Measurements from ENCODE around the gene C19orf25. TPM values are rescaled to one million over a fixed set of nuclear protein-coding genes. Genes with fewer than 3 reads are reported as not detected.

Gene C19orf25
- total and polyA plus RNA-seq, 8 donors = 17.7 to 32.2 (median 24.7) TPM

GRCh38 chr19:1495799-1496713, 17.0 kb upstream of the C19orf25 start:
- intact Hi-C loops (cut with DNase I) = no loop called here
- peaks cover 0 to 64% of the 10 kb centered on the region in 2 donors for H3K27me3 ChIP-seq
- no peak for TF ChIP-seq CTCF (IDR thresholded peaks at IDR 0.05)
- H3K9me3 ChIP-seq = no peaks in the 10 kb centered on the region
- H3K4me3 ChIP-seq = no peak overlapping the region
- H3K36me3 ChIP-seq = no peaks in the 10 kb centered on the region
- DNase-seq = peak in 2 of 4 donors; percentile 18 to 78
- peak; percentile 49 for ATAC-seq
- H3K4me1 ChIP-seq = peaks cover 0 to 5% of the 10 kb centered on the region in 2 donors
- H3K27ac ChIP-seq = no peak overlapping the region

- ATAC-seq (no peak), DNase-seq (no peak)
- TF ChIP-seq CTCF (IDR thresholded peaks at IDR 0.05) = no peak
- no peaks in the 10 kb centered on the region for H3K9me3 ChIP-seq
- intact Hi-C loops (cut with DNase I) = no loop called here
- H3K4me1 ChIP-seq = peaks cover 0 to 7% of the 10 kb centered on the region in 2 donors
- no peaks in the 10 kb centered on the region for H3K36me3 ChIP-seq
- H3K27me3 ChIP-seq = peaks cover 0 to 64% of the 10 kb centered on the region in 2 donors
- H3K4me3 ChIP-seq = no peak overlapping the region
- H3K27ac ChIP-seq = no peak overlapping the region
Measured at GRCh38 chr19:1495051-1495798, 16.2 kb upstream of the C19orf25 start.

GRCh38 chr19:1494115-1494815, 15.2 kb upstream of the C19orf25 start:
- TF ChIP-seq CTCF (IDR thresholded peaks at IDR 0.05) = no peak
- no peaks in the 10 kb centered on the region for H3K36me3 ChIP-seq
- DNase-seq (no peak), ATAC-seq (no peak)
- H3K27ac ChIP-seq = no peak overlapping the region
- H3K4me3 ChIP-seq = no peak overlapping the region
- intact Hi-C loops (cut with DNase I) = no loop called here
- peaks cover 5 to 17% of the 10 kb centered on the region in 2 donors for H3K4me1 ChIP-seq
- peaks cover 0 to 70% of the 10 kb centered on the region in 2 donors for H3K27me3 ChIP-seq
- H3K9me3 ChIP-seq = no peaks in the 10 kb centered on the region

GRCh38 chr19:1492474-1493006, 13.5 kb upstream of the C19orf25 start:
- Histone ChIP-seq H3K27ac (no peak overlapping the region), H3K4me1 (peaks cover 5 to 18% of the 10 kb centered on the region in 2 donors), H3K36me3 (no peaks in the 10 kb centered on the region), H3K27me3 (peaks cover 0 to 62% of the 10 kb centered on the region in 2 donors), H3K4me3 (no peak overlapping the region), H3K9me3 (no peaks in the 10 kb centered on the region)
- no peak for ATAC-seq
- TF ChIP-seq CTCF (IDR thresholded peaks at IDR 0.05) = no peak
- no peak for DNase-seq
- intact Hi-C loops (cut with DNase I) = no loop called here

Data from left lung (tissue), 10 donors.